Heart right ventricle (tissue), 16 donors: ENCODE data around the gene LRRC1. TPM values are rescaled to one million over a fixed set of nuclear protein-coding genes. Genes with fewer than 3 reads are reported as not detected.

ENCODE experiments used
- ATAC-seq, 8 donors: fragments of 200-7000 bp; cut with Tn5 transposase; one replicate each; pipeline ENCODE4 v1.9.1; 2020; ENCODE audit warnings: mild to moderate bottlenecking in 8 of 8, moderate library complexity in 8 of 8, moderate number of reproducible peaks in 1 of 8
- DNase-seq, 2 donors: peaks; one replicate each; pipeline ENCODE4 v3.0.0-alpha.2; 2020
- H3K27ac ChIP-seq, 10 donors: fragments of 200-600 bp; sonication (generic) in 2 of 10; one replicate each; pipeline versions ENCODE4 v1.5.0 to v1.8.0; 2020 to 2022; ENCODE audit warnings: mild to moderate bottlenecking in 3 of 10
- H3K27me3 ChIP-seq, 7 donors: fragments of 200-600 bp; one replicate each; pipeline ENCODE4 v1.8.0; 2021 to 2022; ENCODE audit warnings: mild to moderate bottlenecking in 2 of 7
- H3K36me3 ChIP-seq, 9 donors: fragments of 200-600 bp; sonication (generic) in 1 of 9; one replicate each; pipeline versions ENCODE4 v1.5.0 to v1.8.0; 2020 to 2022; ENCODE audit warnings: mild to moderate bottlenecking in 2 of 9
- H3K4me1 ChIP-seq, 9 donors: fragments of 200-600 bp; sonication (generic) in 1 of 9; one replicate each; pipeline versions ENCODE4 v1.5.0 to v1.8.0; 2020 to 2022; ENCODE audit warnings: mild to moderate bottlenecking in 4 of 9
- H3K4me3 ChIP-seq, 10 donors: fragments of 200-600 bp; sonication (generic) in 2 of 10; one replicate each; pipeline versions ENCODE4 v1.5.0 to v1.8.0; 2020 to 2022; ENCODE audit warnings: mild to moderate bottlenecking in 7 of 10, moderate library complexity in 2 of 10
- H3K9me3 ChIP-seq, 11 donors: fragments of 200-600 bp in 10 of 11; sonication (generic) in 2 of 11; one replicate each; pipeline versions ENCODE4 v1.5.0 to v1.8.0; 2013 to 2022; ENCODE audit warnings: mild to moderate bottlenecking in 2 of 11, control low read depth in 1 of 11, moderate library complexity in 1 of 11
- WGBS, 2 donors: extraction: QIAGEN DNeasy Blood & Tissue Kit; methylation state at CpG; one replicate each; pipeline ENCODE4 v1.1.7; 2013; ENCODE audit warnings: inconsistent platforms in 1 of 2; 5-methylcytosine and 5-hydroxymethylcytosine counted together
- intact Hi-C, 10 donors: fragments of 100-400 bp; cut with DNase I; formaldehyde crosslinking; loops; one replicate each; pipeline versions ENCODE4 v1.11.1 to v1.14.2; 2022
- polyA plus RNA-seq, 2 donors: library from polyadenylated mRNA; stranded (reverse); fragments of 200-250 nt; gene quantifications; one replicate each; pipeline ENCODE4 v1.2.3, GENCODE V29; 2013
- total RNA-seq, 10 donors: library from RNA; stranded (reverse); fragmentation: NEBNext Ultra II Directional in 3 of 10; extraction: Animal tissue kit (Norgen Biotek cat#: 25700) in 3 of 10; gene quantifications; one replicate each; pipeline versions ENCODE4 v1.2.1 to v1.2.4, GENCODE V29; 2021 to 2023
- TF ChIP-seq, protein P1 (sequence below), 9 donors: fragments of 200-600 bp; sonication (generic) in 2 of 9; IDR thresholded peaks; one replicate each; pipeline versions ENCODE4 v1.5.0 to v1.8.0; 2021 to 2022; ENCODE audit warnings: antibody characterized with exemption in 9 of 9, mild to moderate bottlenecking in 5 of 9, moderate library complexity in 1 of 9
- donor health status: Arrhythmogenic right ventricular cardiomyopathy.
- donor health status: ischemic (EF 13 %, LVEDD 7.1; RV severe dilation, severe dysfunction).
- donor health status: healthy with polysubstance abuse.
- donor health status: DM: no; HTN: yes; CAD: no.
- donor health status: DM: no; HTN: no; CAD: no.
- donor health status: ischemic (EF 25% LVEDD 6.9; RV normal size, moderate dysfunction).
- donor health status: ischemic (EF 25% LVEDD 5.7; RV mildly dilated, moderate dysfunction).
- donor health status: healthy.
- donor health status: DM: yes; HTN: yes; CAD: no.
- donor health status: Ischemic cardiomyopathy.
- donor health status: ischemic (EF 35%, LVEDD 5.7; RV mildly dilated, moderate dysfunction).
- donor health status: nonischemic (EF 11% LVEDD 7.7; RV severe dilation, severe dysfunction).
- donor health status: DM: yes; HTN: yes; CAD: no.
- donor health status: PGD.
- donor health status: ischemic (EF 29% LVEDD 5.4; RV normal size, mild dysfunction).
- donor health status: nonischemic (EF 23%, LVEDD 6.1; RV moderate dilation, normal function).

LRRC1 gene
- total and polyA plus RNA-seq, 12 donors: 1.2 to 7.5 (median 4.7) TPM

DNA sequence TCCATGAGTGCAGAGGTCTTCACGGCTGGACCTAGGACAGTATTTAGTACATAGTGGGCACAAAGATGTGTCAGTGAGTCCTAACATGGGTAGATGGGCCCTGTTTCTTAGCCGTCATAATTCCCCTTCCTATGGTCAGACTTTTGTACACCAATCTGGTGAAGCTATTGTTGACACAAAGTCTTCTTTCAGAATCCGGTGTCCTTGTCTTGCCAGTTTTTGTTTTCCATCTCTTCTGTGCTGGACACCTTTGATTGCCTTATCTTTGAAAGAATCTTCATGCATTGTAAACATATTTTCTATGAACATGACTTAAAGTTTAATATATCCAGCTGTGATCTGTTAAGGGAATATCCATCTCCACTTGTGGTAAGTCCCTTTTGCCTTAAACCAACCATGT is 4.5 kb downstream of the LRRC1 start:
- H3K4me1 ChIP-seq: peaks cover 0 to 27% (median 12%) of the 10 kb centered on the region in 9 donors
- no peaks in the 10 kb centered on the region for H3K9me3 ChIP-seq
- intact Hi-C loops: loop anchor here in 4 of 10 donors (10.0 kb wide), 3 partner anchors 125 to 255 kb away; partner anchors contain the start of gene GCLC (in 1 of the 4)
- ATAC-seq (no peak), DNase-seq (no peak)
- TF ChIP-seq, protein P1, sequence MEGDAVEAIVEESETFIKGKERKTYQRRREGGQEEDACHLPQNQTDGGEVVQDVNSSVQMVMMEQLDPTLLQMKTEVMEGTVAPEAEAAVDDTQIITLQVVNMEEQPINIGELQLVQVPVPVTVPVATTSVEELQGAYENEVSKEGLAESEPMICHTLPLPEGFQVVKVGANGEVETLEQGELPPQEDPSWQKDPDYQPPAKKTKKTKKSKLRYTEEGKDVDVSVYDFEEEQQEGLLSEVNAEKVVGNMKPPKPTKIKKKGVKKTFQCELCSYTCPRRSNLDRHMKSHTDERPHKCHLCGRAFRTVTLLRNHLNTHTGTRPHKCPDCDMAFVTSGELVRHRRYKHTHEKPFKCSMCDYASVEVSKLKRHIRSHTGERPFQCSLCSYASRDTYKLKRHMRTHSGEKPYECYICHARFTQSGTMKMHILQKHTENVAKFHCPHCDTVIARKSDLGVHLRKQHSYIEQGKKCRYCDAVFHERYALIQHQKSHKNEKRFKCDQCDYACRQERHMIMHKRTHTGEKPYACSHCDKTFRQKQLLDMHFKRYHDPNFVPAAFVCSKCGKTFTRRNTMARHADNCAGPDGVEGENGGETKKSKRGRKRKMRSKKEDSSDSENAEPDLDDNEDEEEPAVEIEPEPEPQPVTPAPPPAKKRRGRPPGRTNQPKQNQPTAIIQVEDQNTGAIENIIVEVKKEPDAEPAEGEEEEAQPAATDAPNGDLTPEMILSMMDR (IDR thresholded peaks at IDR 0.05): no peak
- 97% methylated on average over 3 of the region's 3 CpGs for WGBS, 2 donors
- no peak overlapping the region for H3K4me3 ChIP-seq
- peaks cover 0 to 11% (median 0%) of the 10 kb centered on the region in 7 donors for H3K27me3 ChIP-seq
- H3K36me3 ChIP-seq: no peaks in the 10 kb centered on the region
- H3K27ac ChIP-seq: no peak overlapping the region

DNA sequence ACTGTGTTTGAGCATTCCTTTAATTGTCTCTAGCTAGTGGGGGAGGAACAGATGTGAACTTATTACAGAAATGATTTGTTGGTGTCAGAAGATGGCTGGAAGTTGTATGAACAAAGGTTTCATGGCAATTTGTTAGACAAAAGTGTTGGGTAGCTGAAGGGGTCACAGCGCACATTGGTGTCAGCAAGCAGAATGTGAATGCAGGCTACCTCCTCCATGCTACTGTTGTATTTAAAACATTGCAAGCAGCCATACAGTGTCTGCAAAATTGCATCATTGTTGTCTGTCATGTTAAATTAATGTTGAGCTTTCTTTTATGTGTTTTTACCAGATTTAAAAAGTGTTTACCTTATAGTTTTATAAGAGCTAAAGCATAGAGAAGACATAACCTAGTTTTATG is 6.2 kb downstream of the LRRC1 start:
- Histone ChIP-seq H3K27ac (no peak overlapping the region), H3K4me1 (peaks cover 0 to 32% (median 8%) of the 10 kb centered on the region in 9 donors), H3K36me3 (no peaks in the 10 kb centered on the region), H3K4me3 (no peak overlapping the region), H3K9me3 (no peaks in the 10 kb centered on the region), H3K27me3 (peaks cover 0 to 2% (median 0%) of the 10 kb centered on the region in 7 donors)
- TF ChIP-seq, protein P1 (IDR thresholded peaks at IDR 0.05): no peak
- ATAC-seq (no peak), DNase-seq (no peak)
- intact Hi-C loops: no loop called here
- 98 to 100% methylated on average over 1 of the region's 1 CpG for WGBS, 2 donors

DNA sequence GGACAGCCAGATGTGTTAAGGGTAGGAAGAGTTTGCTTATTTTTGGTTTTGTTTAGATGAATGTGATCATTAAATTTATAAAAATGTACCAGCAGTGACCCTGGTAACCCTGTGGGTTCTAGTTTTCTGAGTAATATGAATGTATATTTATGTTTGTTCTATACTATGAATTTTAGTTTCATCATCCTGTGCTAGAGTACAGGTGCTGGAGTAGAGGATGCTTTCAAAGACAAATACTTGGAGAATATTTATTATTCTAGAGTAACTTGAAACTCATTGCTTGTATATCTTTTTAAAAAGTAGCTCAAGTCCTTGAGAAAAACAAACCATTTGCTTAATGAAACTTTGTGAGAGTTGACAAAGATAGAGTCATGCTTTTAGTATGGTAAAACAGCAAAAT is 7.8 kb downstream of the LRRC1 start:
- Histone ChIP-seq H3K4me3 (no peak overlapping the region), H3K4me1 (peaks cover 0 to 23% (median 0%) of the 10 kb centered on the region in 9 donors), H3K27ac (no peak overlapping the region), H3K9me3 (no peaks in the 10 kb centered on the region), H3K36me3 (no peaks in the 10 kb centered on the region), H3K27me3 (no peaks in the 10 kb centered on the region)
- no peak for DNase-seq
- TF ChIP-seq, protein P1 (IDR thresholded peaks at IDR 0.05): no peak
- intact Hi-C loops: no loop called here
- no peak for ATAC-seq

DNA sequence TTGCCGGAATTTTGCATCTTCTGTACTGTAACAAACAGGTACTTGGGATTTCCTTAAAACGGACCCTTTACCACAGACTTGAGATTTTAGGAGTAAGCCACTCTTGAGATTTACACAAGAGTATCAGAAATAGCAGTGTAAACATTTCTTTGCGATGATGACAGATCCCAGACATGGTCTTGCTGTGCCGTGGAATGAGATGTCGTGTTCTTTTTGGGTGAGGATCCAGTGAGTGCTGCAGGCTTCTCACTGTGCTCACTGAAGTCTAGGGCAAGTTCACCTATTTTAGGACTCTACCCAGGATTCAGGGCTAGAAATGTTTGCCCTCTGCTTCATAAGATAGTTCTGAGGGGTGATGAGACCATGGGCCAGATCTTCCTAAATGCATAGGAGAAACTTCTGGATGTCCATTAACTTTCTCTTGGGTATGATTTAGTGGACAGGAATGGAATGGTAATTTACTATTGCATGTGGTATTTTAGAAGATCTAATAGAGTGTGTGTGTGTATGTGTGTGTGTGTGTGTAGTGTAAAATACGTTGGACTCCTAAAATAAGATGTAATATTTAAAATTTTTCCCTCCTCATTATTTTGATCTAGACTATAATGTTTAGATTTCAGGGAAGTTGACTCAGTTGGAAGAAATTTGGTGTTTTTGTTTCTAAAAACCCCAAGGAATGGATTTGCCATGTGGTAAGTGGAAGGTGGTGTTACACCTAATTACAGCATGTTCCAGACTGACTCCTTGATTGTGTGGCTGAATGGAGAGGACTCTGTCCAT is 8.5 kb downstream of the LRRC1 start:
- DNase-seq (no peak), ATAC-seq (no peak)
- TF ChIP-seq, protein P1 (IDR thresholded peaks at IDR 0.05): no peak
- intact Hi-C loops: no loop called here
- no peaks in the 10 kb centered on the region for H3K27me3 ChIP-seq
- H3K9me3 ChIP-seq: no peaks in the 10 kb centered on the region
- WGBS, 2 donors: 69 to 71% methylated on average over 6 of the region's 6 CpGs
- no peak overlapping the region for H3K4me3 ChIP-seq
- H3K4me1 ChIP-seq: peaks cover 0 to 28% (median 0%) of the 10 kb centered on the region in 9 donors
- H3K36me3 ChIP-seq: no peaks in the 10 kb centered on the region
- H3K27ac ChIP-seq: no peak overlapping the region
